ENCODE data around the gene FAM171A2. TPM values are rescaled to one million over a fixed set of nuclear protein-coding genes. Genes with fewer than 3 reads are reported as not detected.
"Not testable (repeated sequence)": the region's sequence is repeated elsewhere in the genome, so short reads cannot be mapped to it uniquely, and the experiment has no call there.

Gene FAM171A2
- polyA plus RNA-seq, 2 of the 4 experiments (the other 2 are of a cell fraction): 1.8 to 3.9 TPM

GRCh38 chr17:44348234-44348987 lies 15.2 kb downstream of the FAM171A2 start:
- ATAC-seq (no peak), FAIRE-seq (no peak), DNase-seq (ENCODE audit: low read depth in 1 of 2, low spot score in 1 of 2) (no peak)
- H3K4me3 ChIP-seq: no peak overlapping the region
- TF ChIP-seq USF2 (IDR thresholded peaks at IDR 0.05) (0 out of 2 replicates have a peak, but pooled peaks have one; percentile 23), RCOR1 (IDR thresholded peaks at IDR 0.05; ENCODE audit: low read depth, low read length) (no peak)
- H3K9me3 ChIP-seq: no peaks in the 10 kb centered on the region
- POLR2A ChIA-PET: no interaction called here
- H3K4me1 ChIP-seq: peaks cover 9% of the 10 kb centered on the region
- CTCF ChIA-PET: interaction anchor here (0.7 to 17.9 kb wide), 9 partner anchors 14 to 310 kb away, joined by 3 to 327 read pairs (median 4); partner anchors contain the start of gene FAM171A2
- 90% methylated on average over 9 of the region's 9 CpGs for WGBS (ENCODE audit: missing lambda C conversion rate)
- no peak overlapping the region for H3K27ac ChIP-seq
- no peak overlapping the region for H3K4me2 ChIP-seq

GRCh38 chr17:44347206-44348055 lies 16.2 kb downstream of the FAM171A2 start:
- 74% methylated on average over 18 of the region's 18 CpGs for WGBS (ENCODE audit: missing lambda C conversion rate)

GRCh38 chr17:44346064-44346844 lies 17.4 kb downstream of the FAM171A2 start:
- FAIRE-seq (no peak), ATAC-seq (0 out of 6 replicates have a peak, but pooled peaks of 1 of the 2 experiments have one; percentile 0), DNase-seq (ENCODE audit: low read depth in 1 of 2, low spot score in 1 of 2) (no peak)
- Histone ChIP-seq H3K4me3 (peak overlapping the region; percentile 92), H3K4me2 (peak overlapping the region; percentile 90), H3K9me3 (no peaks in the 10 kb centered on the region), H3K4me1 (peaks cover 9% of the 10 kb centered on the region), H3K27ac (peak overlapping the region in 1 of 2 experiments; percentile 85; a peak in 3 of 6 replicates)
- TF ChIP-seq REST (IDR thresholded peaks at IDR 0.05) (no peak), CTCF (IDR thresholded peaks at IDR 0.05) (no peak; the same call in 2 of the 3 replicates), HEYL (CRISPR knock-in tag; IDR thresholded peaks at IDR 0.05) (no peak), CBX8 (IDR thresholded peaks at IDR 0.05) (no peak), PHF8 (IDR thresholded peaks at IDR 0.05; ENCODE audit: borderline replicate concordance, low read depth) (no peak), EHF (CRISPR knock-in tag; IDR thresholded peaks at IDR 0.05) (no peak)
- ChIA-PET CTCF (interaction anchor here (1.1 to 17.9 kb wide), 19 partner anchors 11 to 185 kb away, joined by 3 to 327 read pairs (median 7); partner anchors contain the start of genes FAM171A2 and UBTF), POLR2A (interaction anchor here (0.5 to 1.9 kb wide), 8 partner anchors 8 to 276 kb away, joined by 3 to 20 read pairs (median 5); partner anchors contain the start of gene RUNDC3A)
- 75% methylated on average over 13 of the region's 13 CpGs for WGBS (ENCODE audit: missing lambda C conversion rate)

More at GRCh38 chr17:44347206-44348055, 16.2 kb downstream of the FAM171A2 start:
- FAIRE-seq; H3K9me3 ChIP-seq; H3K4me2 ChIP-seq; ATAC-seq; DNase-seq (ENCODE audit: low read depth in 1 of 2, low spot score in 1 of 2); H3K4me1 ChIP-seq; H3K27ac ChIP-seq; H3K4me3 ChIP-seq: not testable (repeated sequence)
- ChIA-PET POLR2A (interaction anchor here (0.6 kb wide), 1 partner anchor 277 kb away, joined by 3 read pairs; no protein-coding TSS in a partner anchor), CTCF (interaction anchor here (0.6 to 17.9 kb wide), 7 partner anchors 14 to 199 kb away, joined by 3 to 327 read pairs (median 4); partner anchors contain the start of gene FAM171A2)
